NCI-H748 treated with DMSO at 0.1 percent for 48 hours (cell line): ENCODE measurements around the gene TXLNA.

Source experiments
- DNase-seq: peaks from one replicate; lab custom pipeline; 2025; lab: John Stamatoyannopoulos, UW

Gene TXLNA

GRCh38 chr1:32184650-32185049 lies 5.2 kb downstream of the TXLNA start:
- DNase-seq = no peak

- DNase-seq = no peak
Observed at GRCh38 chr1:32186077-32186476, 6.6 kb downstream of the TXLNA start.

DNA sequence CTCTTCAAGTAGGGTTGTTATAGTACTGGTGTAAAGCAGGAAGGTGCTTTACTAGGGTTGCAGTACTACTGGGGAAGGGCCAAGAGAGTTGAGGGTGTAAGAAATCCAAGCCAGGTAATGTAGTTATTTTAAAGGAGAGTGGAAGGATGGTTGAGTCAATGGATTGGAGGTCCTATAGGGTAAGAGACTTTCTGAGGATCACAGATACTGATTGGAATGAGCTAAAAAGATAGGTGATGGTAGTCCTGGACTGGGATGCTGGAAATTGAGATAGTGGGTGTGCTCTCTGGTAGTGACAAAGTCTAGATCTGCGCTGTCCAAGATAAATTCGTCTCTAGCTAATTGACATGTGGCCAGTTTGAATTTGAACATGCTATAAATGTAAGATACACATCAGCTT lies 7.0 kb downstream of the TXLNA start:
- no peak for DNase-seq

DNA sequence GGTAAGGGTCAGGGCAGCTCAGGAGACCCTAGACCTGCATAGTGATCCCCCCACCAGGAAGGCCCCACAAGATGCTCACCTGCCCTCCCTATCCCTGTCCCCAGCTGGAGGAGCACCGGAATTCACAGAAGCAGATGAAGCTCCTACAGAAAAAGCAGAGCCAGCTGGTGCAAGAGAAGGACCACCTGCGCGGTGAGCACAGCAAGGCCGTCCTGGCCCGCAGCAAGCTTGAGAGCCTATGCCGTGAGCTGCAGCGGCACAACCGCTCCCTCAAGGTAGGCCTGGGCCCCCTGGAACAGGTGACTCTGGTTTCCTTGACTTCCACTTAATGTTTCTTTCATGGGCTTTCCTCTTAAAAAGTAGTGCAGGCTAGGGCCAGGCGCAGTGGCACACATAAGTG lies 8.4 kb downstream of the TXLNA start:
- no peak for DNase-seq

GRCh38 chr1:32192220-32192948 lies 12.9 kb downstream of the TXLNA start:
- DNase-seq = no peak

DNA sequence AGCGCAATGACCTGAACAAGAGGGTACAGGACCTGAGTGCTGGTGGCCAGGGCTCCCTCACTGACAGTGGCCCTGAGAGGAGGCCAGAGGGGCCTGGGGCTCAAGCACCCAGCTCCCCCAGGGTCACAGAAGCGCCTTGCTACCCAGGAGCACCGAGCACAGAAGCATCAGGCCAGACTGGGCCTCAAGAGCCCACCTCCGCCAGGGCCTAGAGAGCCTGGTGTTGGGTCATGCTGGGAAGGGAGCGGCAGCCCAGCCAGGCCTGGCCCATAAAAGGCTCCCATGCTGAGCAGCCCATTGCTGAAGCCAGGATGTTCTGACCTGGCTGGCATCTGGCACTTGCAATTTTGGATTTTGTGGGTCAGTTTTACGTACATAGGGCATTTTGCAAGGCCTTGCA lies 15.5 kb downstream of the TXLNA start:
- no peak for DNase-seq

GRCh38 chr1:32195531-32195930 lies 16.1 kb downstream of the TXLNA start:
- DNase-seq = no peak

- DNase-seq = no peak
Observed at GRCh38 chr1:32195972-32196823, 16.7 kb downstream of the TXLNA start.

- DNase-seq = no peak
Observed at GRCh38 chr1:32197074-32197473, 17.6 kb downstream of the TXLNA start.

- no peak for DNase-seq
Observed at GRCh38 chr1:32197837-32198236, 18.4 kb downstream of the TXLNA start.

GRCh38 chr1:32198237-32199042 lies 19.0 kb downstream of the TXLNA start:
- DNase-seq = no peak

DNA sequence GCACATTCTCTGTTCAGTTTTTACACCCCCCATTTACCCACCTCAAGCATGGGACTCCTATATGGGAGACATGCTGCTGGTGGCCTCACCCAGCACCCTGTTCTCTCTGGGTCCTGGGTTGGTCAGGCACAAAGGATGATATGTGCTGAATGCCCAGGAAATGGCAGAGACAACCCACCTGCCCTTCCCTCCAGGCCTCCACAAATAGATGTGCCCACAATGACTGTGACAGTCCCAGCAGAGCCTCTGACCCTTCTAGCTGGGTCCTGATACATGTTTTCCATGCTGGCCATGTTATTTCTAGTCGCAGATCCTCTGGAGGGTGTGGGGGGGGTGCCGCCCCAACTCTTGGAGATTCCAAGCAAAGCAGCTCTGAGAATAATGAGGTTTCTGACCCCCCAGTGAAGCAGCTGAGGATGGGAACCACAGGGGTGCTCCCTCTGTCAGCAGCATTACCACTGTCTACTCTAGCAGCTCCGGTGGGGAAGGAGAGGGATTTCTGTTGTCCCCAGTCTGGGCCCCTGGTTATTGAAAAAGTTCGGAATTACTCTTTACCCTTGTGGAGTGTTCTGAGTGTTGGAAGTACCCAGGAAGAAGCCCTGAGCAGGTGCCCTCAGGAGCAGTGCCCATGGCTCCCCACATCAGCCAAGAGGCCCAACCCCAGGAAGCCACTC lies 19.7 kb downstream of the TXLNA start:
- DNase-seq = no peak

- no peak for DNase-seq
Observed at GRCh38 chr1:32199717-32200072, 20.2 kb downstream of the TXLNA start.

- peak; percentile 67 for DNase-seq
Observed at GRCh38 chr1:32200226-32201010, 20.9 kb downstream of the TXLNA start, which contains the start of gene CCDC28B. CCDC28B (plus strand) TSS chr1:32200595; CDS start chr1:32201936, 1,341 bp downstream.

DNA sequence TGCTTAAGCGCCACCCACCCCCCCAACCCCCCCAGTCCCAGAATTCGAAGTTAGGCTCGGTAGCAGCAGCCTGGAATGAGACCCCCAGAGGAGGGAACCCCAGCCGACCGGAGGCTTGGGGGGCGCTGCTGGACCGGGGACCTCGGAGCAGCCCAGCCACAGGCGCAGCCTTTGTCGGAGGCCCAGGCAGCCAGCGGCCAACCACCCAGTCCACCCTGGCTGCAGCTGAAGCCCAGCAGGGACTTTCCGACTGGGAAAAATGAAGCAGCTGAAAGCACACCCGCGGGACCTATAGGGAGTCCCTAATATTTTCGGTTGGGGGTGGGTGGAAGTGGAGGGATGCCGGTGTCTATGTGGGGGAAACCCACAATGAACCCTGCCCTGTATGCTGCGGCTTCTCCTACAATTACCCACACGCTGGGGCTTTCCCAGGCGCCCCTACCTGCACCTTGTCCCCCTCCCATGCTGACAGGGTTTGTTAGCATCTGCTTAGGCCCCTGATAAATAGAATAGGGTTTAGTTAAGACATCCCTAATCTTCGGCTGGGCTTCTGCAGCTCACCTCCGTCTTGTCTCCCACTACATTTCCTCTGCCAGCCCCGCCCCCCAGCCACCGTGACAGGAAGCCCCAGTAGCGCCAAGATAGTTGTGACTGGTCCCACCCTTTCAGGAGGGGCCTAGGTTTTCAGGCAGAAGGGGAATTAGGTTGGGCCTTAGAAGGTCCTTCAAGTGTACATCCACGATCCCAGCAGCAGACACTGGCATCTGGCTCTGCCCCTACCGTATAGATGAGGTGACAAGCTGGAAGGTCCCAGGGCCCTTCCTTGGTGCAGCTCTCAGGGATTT lies 21.8 kb downstream of the TXLNA start:
- DNase-seq = no peak

DNA sequence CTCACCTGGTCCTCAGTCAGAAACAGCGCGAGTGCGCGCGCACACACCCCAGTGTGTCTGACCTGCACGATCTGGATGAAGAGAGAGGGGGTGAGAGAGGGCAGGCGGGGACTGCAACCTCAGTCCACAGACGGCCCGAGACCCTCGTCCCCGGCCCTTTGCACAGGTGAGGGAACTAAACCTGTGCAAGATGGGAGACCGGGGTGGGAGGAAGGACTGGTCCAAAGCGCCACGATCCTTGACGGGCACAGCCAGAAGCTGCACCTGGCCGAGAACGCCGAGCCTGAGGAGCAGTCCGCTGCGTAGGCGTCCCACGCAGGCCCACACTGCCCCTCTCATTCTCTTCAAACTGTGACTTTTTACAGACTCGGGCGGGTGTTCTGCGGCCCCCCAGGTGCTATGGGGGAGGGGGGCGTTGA lies 25.5 kb downstream of the TXLNA start:
- DNase-seq = peak; percentile 17

- DNase-seq = peak; percentile 79
Observed at GRCh38 chr1:32205401-32206370, 26.2 kb downstream of the TXLNA start, which contains the start of gene IQCC. IQCC (plus strand) TSS chr1:32205671; CDS start chr1:32205682, 11 bp downstream.

DNA sequence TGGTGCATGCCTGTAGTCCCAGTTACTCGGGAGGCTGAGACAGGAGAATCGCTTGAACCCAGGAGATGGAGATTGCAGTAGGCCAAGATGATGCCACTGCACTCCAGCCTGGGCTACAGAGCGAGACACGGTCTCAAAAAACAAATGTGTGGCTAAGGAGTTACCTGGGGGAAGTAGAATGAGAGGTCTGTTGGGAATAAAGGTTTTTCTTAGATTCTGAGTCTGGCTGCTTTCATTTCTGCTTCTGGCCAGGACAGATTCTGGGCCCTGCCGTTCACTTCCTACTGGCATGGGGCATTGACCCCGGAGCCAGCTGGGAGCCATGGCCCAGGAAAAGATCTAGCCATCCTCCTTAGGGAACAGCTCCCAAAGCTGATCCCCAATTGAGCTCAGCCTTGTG lies 29.0 kb downstream of the TXLNA start:
- no peak for DNase-seq

DNA sequence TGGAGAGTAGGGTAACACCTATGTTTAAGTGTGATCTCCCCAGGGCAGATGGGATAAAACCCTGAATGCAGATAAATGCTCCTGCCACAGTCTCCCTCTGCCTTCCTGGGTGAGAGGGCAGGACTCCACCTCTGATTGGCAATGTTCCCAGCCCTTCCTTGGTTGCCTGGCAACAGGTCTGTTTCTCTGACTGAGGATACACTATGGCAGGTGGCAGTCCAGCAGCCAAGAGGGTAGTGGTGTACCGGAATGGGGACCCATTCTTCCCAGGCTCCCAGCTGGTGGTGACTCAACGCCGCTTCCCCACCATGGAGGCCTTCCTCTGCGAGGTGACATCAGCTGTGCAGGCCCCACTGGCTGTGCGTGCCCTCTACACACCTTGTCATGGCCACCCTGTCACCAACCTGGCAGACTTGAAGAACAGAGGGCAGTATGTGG lies 29.4 kb downstream of the TXLNA start, which contains the start of gene DCDC2B:
Gene DCDC2B (plus strand): TSS at position 199 of the 438 bp plus-strand sequence. CDS start 5 bp downstream, at position 204.
- peak; percentile 57 for DNase-seq
